Activated CD8-positive, alpha-beta T cell treated with anti-CD3 and anti-CD28 coated beads for 36 hours (primary cell): ENCODE measurements around the gene ANKRD6. TPM values are rescaled to one million over a fixed set of nuclear protein-coding genes. Genes with fewer than 3 reads are reported as not detected.

Experiments used
- ATAC-seq: fragments of 200-7000 bp; cut with Tn5 transposase; one replicate; pipeline ENCODE4 v1.10.0; 2021; ENCODE audit warnings: mild to moderate bottlenecking, moderate library complexity
- CTCF ChIA-PET: fragments of 350-600 bp; sonication (Branson Sonifier 250); formaldehyde crosslinking; loops from one replicate; lab custom pipeline; 2021; ENCODE audit warnings: antibody characterized with exemption; lab: Charles Lee
- POLR2A ChIA-PET: fragments of 350-600 bp; sonication (Branson Sonifier 250); formaldehyde crosslinking; loops from one replicate; lab custom pipeline; 2021; ENCODE audit warnings: antibody characterized with exemption; lab: Charles Lee
- DNase-seq: peaks from one replicate; pipeline ENCODE4 v3.0.0-alpha.2; 2020
- H3K27ac Mint-ChIP-seq: one replicate; pipeline ENCODE4 v1.8.0; 2021; ENCODE audit warnings: mild to moderate bottlenecking, mixed read lengths
- H3K27me3 Mint-ChIP-seq: one replicate; pipeline ENCODE4 v1.8.0; 2021; ENCODE audit warnings: mixed read lengths
- H3K36me3 Mint-ChIP-seq: one replicate; pipeline ENCODE4 v1.8.0; 2021; ENCODE audit warnings: low read depth, mixed read lengths
- H3K4me1 Mint-ChIP-seq: one replicate; pipeline ENCODE4 v1.8.0; 2021; ENCODE audit warnings: low read depth, mixed read lengths
- H3K4me3 Mint-ChIP-seq: one replicate; pipeline ENCODE4 v1.8.0; 2021; ENCODE audit warnings: mild to moderate bottlenecking, moderate library complexity, mixed read lengths
- H3K9me3 Mint-ChIP-seq: one replicate; pipeline ENCODE4 v1.8.0; 2021; ENCODE audit warnings: mixed read lengths
- CTCF ChIP-seq: fragments of 200-600 bp; IDR thresholded peaks from one replicate; pipeline ENCODE4 v1.8.0; 2022; ENCODE audit warnings: antibody characterized with exemption, mild to moderate bottlenecking
- intact Hi-C: fragments of 100-400 bp; cut with micrococcal nuclease; formaldehyde crosslinking; loops from one replicate; pipeline ENCODE4 v1.10.0; 2022
- total RNA-seq, 2 experiments: library from RNA; stranded (reverse); gene quantifications; one replicate each; pipeline ENCODE4 v1.2.3, GENCODE V29; 2021

Gene ANKRD6
- total RNA-seq, 2 experiments from 2014 or later: 3.5 to 4.9 TPM

GRCh38 chr6:89510393-89510792 is 77.4 kb downstream of the ANKRD6 start:
- no peak for TF ChIP-seq CTCF
- Mint-ChIP-seq H3K9me3 (no peaks in the 10 kb centered on the region), H3K4me3 (no peak overlapping the region), H3K27ac (no peak overlapping the region), H3K36me3 (no peaks in the 10 kb centered on the region), H3K27me3 (no peaks in the 10 kb centered on the region), H3K4me1 (no peaks in the 10 kb centered on the region)
- DNase-seq: no peak
- ATAC-seq: no peak
- CTCF ChIA-PET: no interaction called here
- POLR2A ChIA-PET: interaction anchor here (0.6 kb wide), 1 partner anchor 1937 kb away, joined by 4 read pairs; no protein-coding TSS in a partner anchor
- intact Hi-C loops: no loop called here

- CTCF ChIA-PET: no interaction called here
- H3K9me3 Mint-ChIP-seq: no peaks in the 10 kb centered on the region
- no peak overlapping the region for H3K27ac Mint-ChIP-seq
- H3K27me3 Mint-ChIP-seq: no peaks in the 10 kb centered on the region
- no peaks in the 10 kb centered on the region for H3K36me3 Mint-ChIP-seq
- DNase-seq: no peak
- no peak overlapping the region for H3K4me3 Mint-ChIP-seq
- POLR2A ChIA-PET: no interaction called here
- no peaks in the 10 kb centered on the region for H3K4me1 Mint-ChIP-seq
- ATAC-seq: no peak
- TF ChIP-seq CTCF: no peak
- intact Hi-C loops: no loop called here
Observed at GRCh38 chr6:89518352-89519055, 85.6 kb downstream of the ANKRD6 start.

GRCh38 chr6:89520736-89521135 is 87.8 kb downstream of the ANKRD6 start:
- ChIA-PET POLR2A (no interaction called here), CTCF (interaction anchor here (1.5 kb wide), 1 partner anchor 8 kb away, joined by 4 read pairs; no protein-coding TSS in a partner anchor)
- Mint-ChIP-seq H3K27ac (no peak overlapping the region), H3K4me3 (no peak overlapping the region), H3K36me3 (no peaks in the 10 kb centered on the region), H3K27me3 (no peaks in the 10 kb centered on the region), H3K4me1 (no peaks in the 10 kb centered on the region), H3K9me3 (no peaks in the 10 kb centered on the region)
- TF ChIP-seq CTCF: no peak
- intact Hi-C loops: no loop called here
- ATAC-seq (no peak), DNase-seq (no peak)

GRCh38 chr6:89522778-89523177 is 89.8 kb downstream of the ANKRD6 start:
- H3K9me3 Mint-ChIP-seq: no peaks in the 10 kb centered on the region
- H3K4me3 Mint-ChIP-seq: no peak overlapping the region
- POLR2A ChIA-PET: no interaction called here

More at GRCh38 chr6:89522778-89523177, 89.8 kb downstream of the ANKRD6 start:
- no peak for DNase-seq
- Mint-ChIP-seq H3K36me3 (no peaks in the 10 kb centered on the region), H3K27me3 (no peaks in the 10 kb centered on the region), H3K4me1 (no peaks in the 10 kb centered on the region), H3K27ac (no peak overlapping the region)
- ATAC-seq: no peak
- intact Hi-C loops: no loop called here
- TF ChIP-seq CTCF: no peak
- CTCF ChIA-PET: interaction anchor here (1.1 kb wide), 1 partner anchor 90 kb away, joined by 3 read pairs; no protein-coding TSS in a partner anchor
